ENCODE data around the gene MED13L.

- TF ChIP-seq TAF1 (conservative IDR thresholded peaks at IDR 0.05), result no peak
- TF ChIP-seq CTCF (IDR thresholded peaks at IDR 0.05; ENCODE audit: low read depth, low read length, missing input control), result no peak
- no peak for TF ChIP-seq RAD21 (IDR thresholded peaks at IDR 0.05)
- TF ChIP-seq EGR1 (IDR thresholded peaks at IDR 0.05; ENCODE audit: low read depth in 2 of 2), result no peak
- no peak for TF ChIP-seq YY1 (IDR thresholded peaks at IDR 0.05)
- no peak for TF ChIP-seq ZBTB33 (IDR thresholded peaks at IDR 0.05)
- no peak for TF ChIP-seq ATF3 (IDR thresholded peaks at IDR 0.05)
- no peak for TF ChIP-seq JUND (IDR thresholded peaks at IDR 0.05)
- no peak for TF ChIP-seq HNF4A (conservative IDR thresholded peaks at IDR 0.05)
- TF ChIP-seq REST (IDR thresholded peaks at IDR 0.05), result no peak
- TF ChIP-seq SP1 (IDR thresholded peaks at IDR 0.05), result no peak
- no peak for TF ChIP-seq RXRA (IDR thresholded peaks at IDR 0.05)
- no peak for TF ChIP-seq MAX (IDR thresholded peaks at IDR 0.05)
Observed at GRCh38 chr12:116248433-116248832, 29.1 kb downstream of the MED13L start.
